GM18858 (cell line): ENCODE results near the gene M1AP.
A peak's percentile ranks its signal among the peaks of the same experiment; 100 is the strongest.
"Not testable (repeated sequence)": the region's sequence is repeated elsewhere in the genome, so short reads cannot be mapped to it uniquely, and the experiment has no call there.

Experiments used
- ATAC-seq: cut with Tn5 transposase; IDR thresholded peaks from one replicate; pipeline ENCODE4 v1.9.1; 2021; ENCODE audit not compliant: unreplicated experiment

The M1AP gene

GRCh38 chr2:74653985-74654882 is 6.1 kb upstream of the M1AP start, which contains the start of gene SEMA4F:
TSS of gene SEMA4F (plus strand) at chr2:74654247. CDS start at chr2:74654377, 130 bp downstream.
- ATAC-seq: peak; percentile 99

- peak; percentile 10 for ATAC-seq
Observed at GRCh38 chr2:74653589-74653984, 5.5 kb upstream of the M1AP start.

DNA sequence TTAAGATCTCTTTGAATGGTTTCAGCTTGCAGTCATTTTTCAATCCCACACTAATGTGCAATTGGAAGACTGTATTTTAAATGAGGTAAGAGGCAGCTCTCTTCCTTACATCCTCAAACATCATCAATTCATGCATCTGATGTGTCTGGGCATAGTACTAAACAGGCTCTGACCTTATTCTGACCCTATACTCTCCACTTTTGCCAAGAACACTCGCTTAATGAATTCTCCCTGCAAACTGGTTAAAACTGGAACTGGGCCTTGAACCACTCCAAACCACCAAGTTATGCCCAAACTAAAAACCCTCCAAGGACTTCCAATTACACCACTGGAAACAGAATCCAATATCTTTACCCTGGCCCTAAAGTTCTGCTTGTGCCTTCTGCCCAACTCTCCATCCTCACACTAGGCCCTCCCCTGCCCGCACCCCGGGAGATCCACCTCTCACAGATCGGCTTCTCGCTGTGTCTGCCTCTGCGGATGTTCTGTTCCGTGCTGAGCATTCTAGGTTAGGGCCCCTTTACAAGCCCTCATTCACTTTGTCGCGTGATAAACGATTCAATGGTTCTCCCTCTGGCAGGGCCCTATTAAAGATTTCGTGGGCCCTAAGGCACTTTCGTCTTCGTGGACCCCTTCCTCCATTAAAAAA is 1.2 kb downstream of the M1AP start:
- no peak for ATAC-seq

DNA sequence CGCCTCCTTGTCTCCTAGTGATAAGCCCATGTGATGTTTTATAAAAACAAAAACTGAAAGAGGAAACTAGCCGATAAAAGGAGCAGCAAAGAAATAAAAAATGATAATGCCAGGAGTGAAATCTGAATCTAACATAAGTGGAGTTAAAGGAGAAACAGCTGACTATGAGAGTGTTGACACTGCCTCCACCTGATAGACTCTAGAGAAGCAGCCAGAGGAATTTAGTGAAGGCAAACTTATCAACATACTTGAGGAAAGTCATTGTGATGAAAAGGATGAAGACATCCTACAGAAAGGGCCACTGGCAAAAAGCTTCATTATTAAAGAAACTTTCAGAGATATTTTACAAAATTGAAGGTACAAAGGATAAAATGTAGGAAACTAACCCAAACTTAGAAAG is 1.9 kb downstream of the M1AP start:
- no peak for ATAC-seq

- ATAC-seq: no peak
Observed at GRCh38 chr2:74645344-74645743, 2.8 kb downstream of the M1AP start.

DNA sequence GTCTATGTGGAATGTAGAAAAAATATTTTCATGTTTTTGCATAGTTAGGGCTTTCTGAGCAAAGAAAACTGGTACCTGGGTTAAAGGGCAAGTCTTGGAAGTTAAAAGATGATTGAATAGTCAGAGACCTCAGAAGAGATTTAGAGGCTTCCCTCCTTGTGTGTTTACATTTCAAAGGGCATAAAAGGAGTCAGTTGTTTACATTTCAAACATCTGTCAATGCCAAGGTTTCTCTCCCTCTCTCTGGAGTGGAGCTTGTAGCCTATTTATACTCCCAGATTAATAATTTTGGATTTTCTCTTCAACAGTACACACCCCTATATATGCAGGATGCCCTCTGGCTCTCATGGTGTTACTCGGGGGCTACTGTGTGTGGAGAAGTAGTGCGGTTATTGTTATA is 8.6 kb downstream of the M1AP start:
- ATAC-seq: no peak

DNA sequence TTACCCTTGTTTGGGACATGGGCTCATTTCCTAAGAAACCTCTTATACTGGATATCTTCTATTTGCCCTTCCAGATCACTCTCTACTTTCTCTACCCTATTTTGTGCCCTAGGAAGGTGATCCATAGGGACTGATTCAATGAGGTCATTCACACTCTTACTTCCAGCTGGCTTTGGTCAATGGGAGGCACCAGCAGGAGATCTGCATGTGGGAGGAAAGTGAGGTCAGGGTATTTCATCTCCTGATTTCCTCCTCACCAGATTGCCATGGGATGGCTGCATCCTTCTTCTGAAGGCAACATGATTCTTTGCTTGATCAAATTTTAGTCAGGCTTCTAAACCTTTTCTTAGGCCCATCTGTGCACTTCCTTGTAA is 15.2 kb downstream of the M1AP start:
- no peak for ATAC-seq

DNA sequence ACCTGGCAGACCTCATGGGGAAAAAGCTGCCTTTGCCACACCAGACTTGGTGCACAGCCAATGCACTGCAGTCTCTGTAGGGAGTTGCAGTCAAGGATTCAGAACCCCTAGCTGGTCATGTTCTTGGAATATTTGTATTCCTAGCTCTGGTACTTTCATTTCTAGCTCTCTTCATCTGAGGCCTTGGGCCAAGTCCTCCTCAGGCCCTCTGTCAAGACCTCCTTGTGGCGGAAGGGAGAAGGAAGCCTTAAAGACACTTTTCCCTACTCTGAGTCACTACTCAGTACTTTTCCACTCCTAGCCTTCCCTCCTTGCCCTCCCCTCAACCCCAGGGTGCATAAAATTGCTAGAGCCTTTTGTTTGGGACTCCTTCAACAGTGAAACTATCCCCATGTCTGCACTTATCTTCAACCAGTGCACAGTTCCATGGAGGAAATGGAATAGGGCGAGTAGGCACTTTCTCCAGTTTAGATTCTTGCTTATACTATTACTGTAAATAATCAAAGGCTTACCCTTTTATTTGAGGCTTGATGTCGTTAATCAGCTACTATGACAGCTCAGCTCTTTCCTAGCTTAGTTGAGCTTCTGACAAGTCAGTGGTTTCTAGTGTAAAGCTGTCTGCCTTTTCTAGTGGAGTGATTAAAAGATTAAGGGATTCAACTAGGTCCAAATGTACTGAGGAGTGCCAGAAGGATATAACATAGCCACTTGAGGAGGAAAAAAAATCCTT is 15.8 kb downstream of the M1AP start:
- ATAC-seq: no peak

- ATAC-seq: not testable (repeated sequence)
Observed at GRCh38 chr2:74630454-74630853, 17.7 kb downstream of the M1AP start.

GRCh38 chr2:74628538-74629105 is 19.5 kb downstream of the M1AP start:
- no peak for ATAC-seq

DNA sequence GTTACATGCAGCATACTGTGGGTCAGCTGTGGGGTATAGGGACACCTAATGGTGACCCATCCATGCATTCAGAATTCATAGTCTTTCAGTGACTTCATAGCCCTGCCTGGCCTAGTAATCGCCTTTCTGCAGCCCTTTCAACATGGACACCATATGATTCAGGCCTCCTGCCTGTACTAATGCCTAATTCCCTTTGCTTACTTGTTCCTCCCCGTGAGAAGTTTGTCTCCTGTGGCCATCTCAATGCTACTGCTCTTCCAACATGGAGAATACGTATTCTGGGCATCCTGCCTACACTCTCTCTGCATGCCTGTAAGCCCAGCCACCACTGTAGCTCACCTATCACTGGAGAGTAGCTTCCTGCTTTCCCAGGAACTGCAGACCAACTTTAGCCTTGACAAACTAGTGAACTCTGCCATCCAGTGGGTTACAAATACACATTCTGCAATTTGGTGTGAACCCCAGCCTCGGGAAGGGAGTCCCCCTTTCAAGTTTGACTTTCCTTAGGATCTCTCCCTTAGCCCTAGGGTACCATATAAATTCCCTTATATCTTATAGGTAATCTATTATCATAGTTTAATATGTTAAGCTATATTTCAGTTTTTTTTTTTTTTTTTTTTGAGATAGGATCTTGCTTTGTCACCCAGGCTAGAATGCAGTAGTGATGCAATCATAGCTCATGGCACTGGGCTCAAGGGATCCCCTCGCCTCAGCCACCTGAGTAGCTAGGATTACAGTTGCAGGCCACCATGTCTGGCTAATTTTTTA is 22.3 kb downstream of the M1AP start:
- no peak for ATAC-seq

GRCh38 chr2:74620671-74621070 is 27.5 kb downstream of the M1AP start:
- ATAC-seq: no peak

DNA sequence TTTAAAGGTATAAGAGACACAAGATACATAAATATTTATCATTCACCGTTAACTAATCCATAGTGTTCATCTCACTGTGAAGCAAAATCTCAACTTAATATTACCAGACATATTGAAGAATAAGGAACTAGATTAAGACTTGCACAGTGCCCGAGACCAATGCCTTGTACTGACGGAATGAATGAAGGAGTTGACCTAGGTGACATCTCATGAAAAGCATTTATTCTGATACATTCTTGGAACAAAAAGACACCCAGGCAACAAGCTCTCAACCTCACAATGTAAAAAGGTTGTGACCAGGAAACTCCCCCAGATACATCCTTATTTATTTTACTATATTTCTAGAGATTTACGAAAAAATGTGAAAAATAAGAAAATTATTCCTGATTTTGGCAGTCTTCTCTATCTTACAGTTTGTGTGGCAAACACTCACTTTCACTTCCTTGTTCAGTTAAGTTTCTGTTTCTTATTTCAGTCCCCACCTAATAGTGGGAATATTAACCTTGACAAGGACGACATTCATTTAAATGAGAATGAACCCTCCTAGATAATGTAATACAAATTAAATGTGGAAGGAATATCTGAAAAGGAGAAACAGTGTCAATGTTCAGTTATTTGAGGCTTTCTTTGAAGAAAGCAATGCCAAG is 28.4 kb downstream of the M1AP start:
- peak; percentile 56 for ATAC-seq

GRCh38 chr2:74618410-74619083 is 29.6 kb downstream of the M1AP start:
- ATAC-seq: no peak

DNA sequence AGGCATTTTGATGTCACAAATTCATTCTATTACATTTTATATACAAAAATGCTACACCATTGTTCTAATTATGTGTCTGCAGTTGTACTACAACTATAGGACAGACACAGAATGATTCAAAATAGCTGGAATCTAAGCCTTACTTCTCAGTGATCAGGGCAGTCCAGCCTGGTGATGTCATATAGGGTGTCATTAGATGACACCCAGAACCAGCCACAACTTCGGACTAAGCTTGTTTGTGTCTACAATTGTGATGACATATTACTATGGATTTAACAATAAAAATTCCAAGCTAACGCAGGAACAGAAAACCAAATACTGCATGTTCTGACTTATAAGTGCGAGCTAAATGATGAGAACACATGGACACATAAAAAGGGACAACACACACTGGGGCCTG is 31.0 kb downstream of the M1AP start:
- no peak for ATAC-seq

GRCh38 chr2:74606927-74607326 is 41.2 kb downstream of the M1AP start:
- ATAC-seq: no peak

GRCh38 chr2:74603282-74604000 is 44.7 kb downstream of the M1AP start:
- no peak for ATAC-seq

- no peak for ATAC-seq
Observed at GRCh38 chr2:74602586-74603281, 45.4 kb downstream of the M1AP start.
